B cell (primary cell): ENCODE data around the gene EFNB2. TPM values are rescaled to one million over a fixed set of nuclear protein-coding genes. Genes with fewer than 3 reads are reported as not detected.

Experiments used
- ATAC-seq: fragments of 200-7000 bp; cut with Tn5 transposase; one replicate; pipeline ENCODE4 v1.10.0; 2021; ENCODE audit warnings: low read depth, mild to moderate bottlenecking, moderate number of reproducible peaks, moderate library complexity
- CTCF ChIA-PET: fragments of 350-600 bp; sonication (Branson Sonifier 250); formaldehyde crosslinking; loops from one replicate; lab custom pipeline; 2021; ENCODE audit warnings: antibody characterized with exemption, inconsistent platforms; lab: Charles Lee
- POLR2A ChIA-PET: fragments of 350-600 bp; sonication (Branson Sonifier 250); formaldehyde crosslinking; loops from one replicate; lab custom pipeline; 2021; ENCODE audit warnings: antibody characterized with exemption; lab: Charles Lee
- DNase-seq: peaks from one replicate; pipeline ENCODE4 v3.0.0; 2013
- H2AFZ ChIP-seq: 2 replicates; pipeline ENCODE4 v1.6.1; 2012; ENCODE audit warnings: mild to moderate bottlenecking, low read depth, low read length; ENCODE audit not compliant: insufficient read depth, poor library complexity, severe bottlenecking
- H3K27ac ChIP-seq, 2 donors: 1 replicate in 1 of 2; 2 replicates in 1 of 2; pipeline ENCODE4 v1.5.1; 2012 to 2013; ENCODE audit warnings: low read length in 2 of 2, mild to moderate bottlenecking in 2 of 2, moderate library complexity in 1 of 2
- H3K27me3 ChIP-seq, 4 experiments: fragments of 200-600 bp in 1 of 4; sonication (generic) in 1 of 4; replicated peaks in 1 of 4; 1 replicate in 2 of 4; 2 replicates in 2 of 4; pipeline versions ENCODE4 v1.6.1 to v1.7.0; 2013 to 2016; ENCODE audit warnings: low read length in 3 of 4, mild to moderate bottlenecking in 2 of 4, mixed read lengths in 1 of 4, moderate library complexity in 1 of 4; ENCODE audit not compliant: insufficient read depth in 4 of 4, control insufficient read depth in 3 of 4; ENCODE audit errors: control extremely low read depth in 1 of 4
- H3K36me3 ChIP-seq, 2 experiments: replicated peaks in 1 of 2; 1 replicate in 1 of 2; 2 replicates in 1 of 2; pipeline versions ENCODE4 v1.6.1 to v1.7.1; 2013; ENCODE audit warnings: low read length in 1 of 2; ENCODE audit not compliant: insufficient read depth in 2 of 2, control insufficient read depth in 1 of 2; ENCODE audit errors: control extremely low read depth in 1 of 2, extremely low read depth in 1 of 2
- H3K4me1 ChIP-seq, 2 donors: fragments of 200-600 bp in 1 of 2; sonication (generic) in 1 of 2; 1 replicate in 1 of 2; 2 replicates in 1 of 2; pipeline versions ENCODE4 v1.5.1 to v1.6.1; 2013 to 2017; ENCODE audit warnings: low read length in 2 of 2; ENCODE audit not compliant: control insufficient read depth in 2 of 2, insufficient read depth in 2 of 2
- H3K4me2 ChIP-seq: replicated peaks from 2 replicates; pipeline ENCODE3; 2012; ENCODE audit warnings: mild to moderate bottlenecking, low read depth, low read length; ENCODE audit not compliant: poor library complexity, severe bottlenecking
- H3K4me3 ChIP-seq, 5 experiments: fragments of 200-600 bp in 1 of 5; sonication (generic) in 1 of 5; 1 replicate in 3 of 5; 2 replicates in 2 of 5; pipeline versions ENCODE4 v1.5.1 to v1.7.0; 2011 to 2016; ENCODE audit warnings: low read length in 4 of 5, mild to moderate bottlenecking in 4 of 5, low read depth in 2 of 5, control low read depth in 1 of 5, moderate library complexity in 1 of 5; ENCODE audit not compliant: insufficient read depth in 1 of 5; ENCODE audit errors: control extremely low read depth in 1 of 5, extremely low read depth in 1 of 5
- H3K79me2 ChIP-seq: fragments of 200-600 bp; sonication (generic); one replicate; pipeline ENCODE4 v1.6.0; 2016; ENCODE audit warnings: low read length; ENCODE audit not compliant: control insufficient read depth, insufficient read depth
- H3K9ac ChIP-seq: fragments of 200-600 bp; sonication (generic); 2 replicates; pipeline ENCODE4 v1.6.1; 2017; ENCODE audit warnings: mild to moderate bottlenecking, low read length, moderate library complexity
- H3K9me3 ChIP-seq, 3 donors: one replicate each; pipeline versions ENCODE4 v1.6.1 to v1.7.1; 2013; ENCODE audit warnings: low read length in 2 of 3; ENCODE audit not compliant: control insufficient read depth in 2 of 3, insufficient read depth in 1 of 3; ENCODE audit errors: control extremely low read depth in 1 of 3
- H4K20me1 ChIP-seq: 2 replicates; pipeline ENCODE4 v1.6.0; 2012; ENCODE audit warnings: mild to moderate bottlenecking, low read length; ENCODE audit not compliant: insufficient read depth, control insufficient read depth, poor library complexity, severe bottlenecking
- H3K27ac Mint-ChIP-seq: one replicate; pipeline ENCODE4 v1.8.0; 2021; ENCODE audit warnings: mixed read lengths
- H3K27me3 Mint-ChIP-seq: one replicate; pipeline ENCODE4 v1.8.0; 2021; ENCODE audit warnings: mixed read lengths
- H3K4me1 Mint-ChIP-seq: one replicate; pipeline ENCODE4 v1.8.0; 2021; ENCODE audit warnings: mixed read lengths
- H3K4me3 Mint-ChIP-seq: one replicate; pipeline ENCODE4 v1.8.0; 2021; ENCODE audit warnings: mixed read lengths
- H3K9me3 Mint-ChIP-seq: one replicate; pipeline ENCODE4 v1.8.0; 2022; ENCODE audit warnings: mixed read lengths; ENCODE audit not compliant: insufficient read depth
- EZH2 ChIP-seq: IDR thresholded peaks from 2 replicates; pipeline ENCODE4 v1.6.1; 2012; ENCODE audit warnings: borderline replicate concordance, low read depth, mild to moderate bottlenecking, moderate library complexity, low read length; ENCODE audit not compliant: insufficient read depth, poor library complexity, severe bottlenecking
- WGBS: methylation state at CpG from one replicate; pipeline ENCODE4 v1.1.5; 2013; ENCODE audit warnings: missing lambda C conversion rate; ENCODE audit not compliant: insufficient coverage; 5-methylcytosine and 5-hydroxymethylcytosine counted together
- intact Hi-C: fragments of 100-400 bp; cut with micrococcal nuclease; formaldehyde crosslinking; loops from one replicate; pipeline ENCODE4 v1.10.0; 2022
- polyA plus RNA-seq: library from polyadenylated mRNA; depleted of rRNA; stranded (reverse); fragments of >200 nt; gene quantifications from 2 replicates; pipeline ENCODE4 v1.2.3, GENCODE V29; 2012
- total RNA-seq, 2 donors: library from RNA; stranded (reverse); fragments of 120-200 nt in 1 of 2; gene quantifications; 1 replicate in 1 of 2; 2 replicates in 1 of 2; pipeline versions ENCODE4 v1.2.3 to v1.2.4, GENCODE V29; 2013 to 2022
- TF ChIP-seq, protein P1 (sequence below): fragments of 200-600 bp; IDR thresholded peaks from one replicate; pipeline ENCODE4 v1.8.0; 2022; ENCODE audit warnings: antibody characterized with exemption, mild to moderate bottlenecking

The EFNB2 gene
- total and polyA plus RNA-seq, 2 donors (not counting 1 experiment from before 2014, with no cell fraction given) = 0.04 to 1.2 TPM

DNA sequence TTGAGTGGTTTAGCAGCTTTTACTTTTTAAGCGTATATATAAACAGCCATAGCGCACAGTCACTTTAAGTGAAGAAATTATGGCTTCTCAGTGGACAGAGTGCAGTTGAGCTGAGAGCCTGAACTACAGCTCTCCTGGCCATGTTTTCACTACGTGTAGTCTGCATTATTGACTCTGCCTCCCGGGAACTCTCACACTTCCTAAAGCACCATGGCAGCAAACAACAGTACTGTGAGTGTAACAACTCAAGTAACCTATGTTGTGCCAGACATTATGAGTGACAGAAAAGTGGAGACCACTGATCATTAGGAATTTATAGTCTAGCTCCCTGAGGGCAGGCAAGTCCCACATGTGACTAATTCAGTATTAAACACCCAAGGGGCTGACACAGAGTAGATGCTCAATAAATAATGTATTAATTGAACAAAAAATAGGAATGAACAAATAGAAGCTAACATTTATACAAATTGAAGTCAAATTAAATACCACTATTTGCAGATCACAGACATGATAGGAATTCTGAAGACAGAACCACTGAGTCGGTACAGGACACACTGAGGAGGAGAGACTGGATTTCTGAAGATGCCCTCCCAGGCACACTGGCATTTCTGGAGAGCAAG is 19.7 kb downstream of the EFNB2 start:
- no peaks in the 10 kb centered on the region for H3K9me3 Mint-ChIP-seq
- no peaks in the 10 kb centered on the region for H3K4me1 Mint-ChIP-seq
- no peaks in the 10 kb centered on the region for H4K20me1 ChIP-seq
- intact Hi-C loops = no loop called here
- peaks cover 34% of the 10 kb centered on the region for H3K27me3 Mint-ChIP-seq
- WGBS = 92% methylated on average over 2 of the region's 5 CpGs
- DNase-seq (no peak), ATAC-seq (no peak)
- ChIA-PET POLR2A (no interaction called here), CTCF (interaction anchor here (1.1 kb wide), 1 partner anchor 10 kb away, joined by 3 read pairs; no protein-coding TSS in a partner anchor)
- no peak overlapping the region for H3K4me2 ChIP-seq
- H3K9me3 ChIP-seq = no peaks in the 10 kb centered on the region
- no peak overlapping the region for H3K4me3 Mint-ChIP-seq
- no peak for TF ChIP-seq EZH2
- TF ChIP-seq, protein P1, sequence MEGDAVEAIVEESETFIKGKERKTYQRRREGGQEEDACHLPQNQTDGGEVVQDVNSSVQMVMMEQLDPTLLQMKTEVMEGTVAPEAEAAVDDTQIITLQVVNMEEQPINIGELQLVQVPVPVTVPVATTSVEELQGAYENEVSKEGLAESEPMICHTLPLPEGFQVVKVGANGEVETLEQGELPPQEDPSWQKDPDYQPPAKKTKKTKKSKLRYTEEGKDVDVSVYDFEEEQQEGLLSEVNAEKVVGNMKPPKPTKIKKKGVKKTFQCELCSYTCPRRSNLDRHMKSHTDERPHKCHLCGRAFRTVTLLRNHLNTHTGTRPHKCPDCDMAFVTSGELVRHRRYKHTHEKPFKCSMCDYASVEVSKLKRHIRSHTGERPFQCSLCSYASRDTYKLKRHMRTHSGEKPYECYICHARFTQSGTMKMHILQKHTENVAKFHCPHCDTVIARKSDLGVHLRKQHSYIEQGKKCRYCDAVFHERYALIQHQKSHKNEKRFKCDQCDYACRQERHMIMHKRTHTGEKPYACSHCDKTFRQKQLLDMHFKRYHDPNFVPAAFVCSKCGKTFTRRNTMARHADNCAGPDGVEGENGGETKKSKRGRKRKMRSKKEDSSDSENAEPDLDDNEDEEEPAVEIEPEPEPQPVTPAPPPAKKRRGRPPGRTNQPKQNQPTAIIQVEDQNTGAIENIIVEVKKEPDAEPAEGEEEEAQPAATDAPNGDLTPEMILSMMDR = no peak
- no peaks in the 10 kb centered on the region for H3K79me2 ChIP-seq
- no peak overlapping the region for H3K27ac ChIP-seq
- no peak overlapping the region for H3K27ac Mint-ChIP-seq
- H2AFZ ChIP-seq = no peak overlapping the region
- no peak overlapping the region for H3K4me3 ChIP-seq
- no peaks in the 10 kb centered on the region for H3K4me1 ChIP-seq
- no peak overlapping the region for H3K9ac ChIP-seq
- peaks cover 0 to 11% (median 2%) of the 10 kb centered on the region in 4 experiments for H3K27me3 ChIP-seq
- H3K36me3 ChIP-seq = no peaks in the 10 kb centered on the region

DNA sequence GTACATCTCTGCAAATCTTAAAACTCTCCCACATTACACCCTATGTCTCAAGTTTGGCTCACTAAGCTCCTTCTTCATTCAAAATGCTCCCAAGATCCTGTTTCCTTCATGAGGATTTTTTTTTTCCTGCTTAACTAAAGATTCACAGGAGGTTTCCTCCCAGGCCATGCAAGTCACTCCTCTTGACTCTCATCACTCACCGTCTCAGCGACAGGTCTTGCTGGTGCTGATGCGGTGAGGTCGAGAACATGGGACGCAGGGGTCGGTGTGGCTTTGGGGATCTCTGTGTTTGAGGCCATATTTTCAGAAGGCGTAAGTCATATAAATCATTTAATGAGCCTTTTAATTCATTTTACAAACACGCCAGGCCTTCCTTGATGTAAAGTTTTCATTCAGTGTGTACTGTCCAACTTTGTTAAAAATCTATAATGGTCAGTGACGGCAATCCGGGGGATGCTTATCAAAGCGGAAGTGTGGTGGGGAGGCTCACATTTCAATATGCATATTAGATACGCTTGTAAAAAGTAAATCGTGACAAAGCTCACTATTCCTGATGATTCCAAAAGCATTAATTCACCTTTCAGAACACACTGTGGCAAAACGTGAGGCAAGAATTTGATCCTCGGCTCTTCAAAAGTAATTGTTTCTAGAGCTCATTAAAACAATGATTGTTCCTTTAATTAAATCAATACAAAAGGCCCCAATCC is 20.4 kb downstream of the EFNB2 start:
- Histone ChIP-seq H3K4me3 (no peak overlapping the region), H3K9ac (no peak overlapping the region), H3K4me2 (no peak overlapping the region), H4K20me1 (no peaks in the 10 kb centered on the region), H3K4me1 (no peaks in the 10 kb centered on the region), H3K36me3 (no peaks in the 10 kb centered on the region), H2AFZ (no peak overlapping the region), H3K27ac (no peak overlapping the region), H3K27me3 (peaks cover 0 to 7% (median 2%) of the 10 kb centered on the region in 4 experiments), H3K79me2 (no peaks in the 10 kb centered on the region), H3K9me3 (no peaks in the 10 kb centered on the region)
- H3K4me3 Mint-ChIP-seq = no peak overlapping the region
- ChIA-PET CTCF (interaction anchor here (1.1 kb wide), 1 partner anchor 10 kb away, joined by 3 read pairs; no protein-coding TSS in a partner anchor), POLR2A (no interaction called here)
- H3K9me3 Mint-ChIP-seq = no peaks in the 10 kb centered on the region
- no peaks in the 10 kb centered on the region for H3K4me1 Mint-ChIP-seq
- TF ChIP-seq, protein P1 = no peak
- TF ChIP-seq EZH2 = no peak
- ATAC-seq = no peak
- H3K27me3 Mint-ChIP-seq = peaks cover 34% of the 10 kb centered on the region
- H3K27ac Mint-ChIP-seq = no peak overlapping the region
- DNase-seq = no peak
- intact Hi-C loops = no loop called here
- WGBS = 95% methylated on average over 4 of the region's 15 CpGs
